Femur (tissue), 1 donor: ENCODE measurements around the gene CD14.
"Not testable (repeated sequence)": the region's sequence is repeated elsewhere in the genome, so short reads cannot be mapped to it uniquely, and the experiment has no call there.

ENCODE experiments used
- DNase-seq: peaks from one replicate; pipeline ENCODE4 v3.0.0-alpha.2; 2017

CD14 gene

GRCh38 chr5:140634103-140634502, 1.1 kb upstream of the CD14 start:
- no peak for DNase-seq

GRCh38 chr5:140633501-140633900, 526 bp upstream of the CD14 start:
- DNase-seq: no peak

GRCh38 chr5:140632366-140633020, 482 bp downstream of the CD14 start:
- peak; percentile 51 for DNase-seq

GRCh38 chr5:140631831-140632365, 1.1 kb downstream of the CD14 start:
- DNase-seq: no peak

GRCh38 chr5:140631036-140631417, 1.9 kb downstream of the CD14 start:
- no peak for DNase-seq

- no peak for DNase-seq
Measured at GRCh38 chr5:140630292-140631035, 2.5 kb downstream of the CD14 start.

- DNase-seq: no peak
Measured at GRCh38 chr5:140628711-140629110, 4.3 kb downstream of the CD14 start.

- DNase-seq: no peak
Measured at GRCh38 chr5:140627972-140628371, 5.0 kb downstream of the CD14 start.

GRCh38 chr5:140624886-140625285, 8.1 kb downstream of the CD14 start:
- not testable (repeated sequence) for DNase-seq

- DNase-seq: not testable (repeated sequence)
Measured at GRCh38 chr5:140623061-140623460, 9.9 kb downstream of the CD14 start.

GRCh38 chr5:140622301-140622700, 10.7 kb downstream of the CD14 start:
- no peak for DNase-seq

GRCh38 chr5:140611020-140611521, 21.9 kb downstream of the CD14 start:
- no peak for DNase-seq

- peak; percentile 44 for DNase-seq
Measured at GRCh38 chr5:140609126-140609525, 23.8 kb downstream of the CD14 start.

GRCh38 chr5:140608722-140609121, 24.3 kb downstream of the CD14 start:
- no peak for DNase-seq

- DNase-seq: no peak
Measured at GRCh38 chr5:140607031-140607430, 25.9 kb downstream of the CD14 start.

GRCh38 chr5:140605879-140606278, 27.1 kb downstream of the CD14 start:
- no peak for DNase-seq

- no peak for DNase-seq
Measured at GRCh38 chr5:140603734-140604133, 29.2 kb downstream of the CD14 start.

GRCh38 chr5:140603446-140603698, 29.6 kb downstream of the CD14 start:
- not testable (repeated sequence) for DNase-seq

GRCh38 chr5:140602147-140602546, 30.8 kb downstream of the CD14 start:
- no peak for DNase-seq

GRCh38 chr5:140600096-140600495, 32.9 kb downstream of the CD14 start:
- no peak for DNase-seq

GRCh38 chr5:140598836-140599235, 34.1 kb downstream of the CD14 start:
- no peak for DNase-seq

- DNase-seq: no peak
Measured at GRCh38 chr5:140596321-140596741, 36.6 kb downstream of the CD14 start.

- DNase-seq: peak; percentile 47
Measured at GRCh38 chr5:140595538-140596300, 37.3 kb downstream of the CD14 start.

GRCh38 chr5:140594169-140594568, 38.8 kb downstream of the CD14 start:
- no peak for DNase-seq
